ENCODE measurements around the gene GNPDA1.
"Not testable (repeated sequence)": the region's sequence is repeated elsewhere in the genome, so short reads cannot be mapped to it uniquely, and the experiment has no call there.

Gene GNPDA1

GRCh38 chr5:142038735-142039134 is 25.9 kb upstream of the GNPDA1 start:
- Histone ChIP-seq H3K27ac (replicated peaks) (no peak overlapping the region), H3K4me3 (replicated peaks; ENCODE audit: insufficient read depth, low read length) (no peak overlapping the region), H3K27me3 (ENCODE audit: insufficient read depth, poor library complexity, severe bottlenecking) (no peaks in the 10 kb centered on the region)
- TF ChIP-seq REST (IDR thresholded peaks at IDR 0.05; ENCODE audit: insufficient replicate concordance, low read depth) (no peak), CTCF (IDR thresholded peaks at IDR 0.05; ENCODE audit: insufficient read depth, low read length) (no peak), GABPA (IDR thresholded peaks at IDR 0.05; ENCODE audit: low read depth) (no peak), POLR2AphosphoS5 (IDR thresholded peaks at IDR 0.05; ENCODE audit: low read depth) (no peak), SPI1 (IDR thresholded peaks at IDR 0.05; ENCODE audit: borderline replicate concordance, low read depth) (no peak)
- no peak for DNase-seq (ENCODE audit: low read depth in 1 of 2, low spot score in 1 of 2)

- H3K27me3 ChIP-seq (ENCODE audit: insufficient read depth, poor library complexity, severe bottlenecking); DNase-seq (ENCODE audit: low read depth in 1 of 2, low spot score in 1 of 2); H3K27ac ChIP-seq (replicated peaks); H3K4me3 ChIP-seq (replicated peaks; ENCODE audit: insufficient read depth, low read length): not testable (repeated sequence)
Observed at GRCh38 chr5:142037599-142037998, 24.8 kb upstream of the GNPDA1 start.

- TF ChIP-seq SPI1 (IDR thresholded peaks at IDR 0.05; ENCODE audit: borderline replicate concordance, low read depth) = no peak
- no peak for TF ChIP-seq CTCF (IDR thresholded peaks at IDR 0.05; ENCODE audit: insufficient read depth, low read length)
- no peak for TF ChIP-seq REST (IDR thresholded peaks at IDR 0.05; ENCODE audit: insufficient replicate concordance, low read depth)
- TF ChIP-seq POLR2AphosphoS5 (IDR thresholded peaks at IDR 0.05; ENCODE audit: low read depth) = no peak
- TF ChIP-seq GABPA (IDR thresholded peaks at IDR 0.05; ENCODE audit: low read depth) = no peak
- Histone ChIP-seq H3K4me3 (replicated peaks; ENCODE audit: insufficient read depth, low read length) (no peak overlapping the region), H3K27me3 (ENCODE audit: insufficient read depth, poor library complexity, severe bottlenecking) (no peaks in the 10 kb centered on the region), H3K27ac (replicated peaks) (no peak overlapping the region)
- DNase-seq (ENCODE audit: low read depth in 1 of 2, low spot score in 1 of 2) = no peak
Observed at GRCh38 chr5:142036918-142037317, 24.1 kb upstream of the GNPDA1 start.

GRCh38 chr5:142034994-142035393 is 22.2 kb upstream of the GNPDA1 start:
- H3K27me3 ChIP-seq (ENCODE audit: insufficient read depth, poor library complexity, severe bottlenecking) = no peaks in the 10 kb centered on the region
- H3K4me3 ChIP-seq (replicated peaks; ENCODE audit: insufficient read depth, low read length) = no peak overlapping the region
- no peak overlapping the region for H3K27ac ChIP-seq (replicated peaks)
- no peak for DNase-seq (ENCODE audit: low read depth in 1 of 2, low spot score in 1 of 2)
- TF ChIP-seq SPI1 (IDR thresholded peaks at IDR 0.05; ENCODE audit: borderline replicate concordance, low read depth) = no peak
- no peak for TF ChIP-seq POLR2AphosphoS5 (IDR thresholded peaks at IDR 0.05; ENCODE audit: low read depth)
- no peak for TF ChIP-seq REST (IDR thresholded peaks at IDR 0.05; ENCODE audit: insufficient replicate concordance, low read depth)
- TF ChIP-seq CTCF (IDR thresholded peaks at IDR 0.05; ENCODE audit: insufficient read depth, low read length) = no peak
- TF ChIP-seq GABPA (IDR thresholded peaks at IDR 0.05; ENCODE audit: low read depth) = no peak

GRCh38 chr5:142033632-142034567 is 21.1 kb upstream of the GNPDA1 start:
- H3K27ac ChIP-seq (replicated peaks); H3K4me3 ChIP-seq (replicated peaks; ENCODE audit: insufficient read depth, low read length); H3K27me3 ChIP-seq (ENCODE audit: insufficient read depth, poor library complexity, severe bottlenecking); DNase-seq (ENCODE audit: low read depth in 1 of 2, low spot score in 1 of 2): not testable (repeated sequence)
